Neural progenitor cell (in vitro differentiated cells): ENCODE results near the gene PAQR9.

ENCODE experiments used
- EZH2 ChIP-seq: fragments of 200-600 bp; sonication (generic); IDR thresholded peaks from 2 replicates; pipeline ENCODE4 v1.6.1; 2017; ENCODE audit warnings: antibody characterized with exemption, mild to moderate bottlenecking, moderate library complexity
- TF ChIP-seq, protein P1 (sequence below): fragments of 200-600 bp; sonication (generic); IDR thresholded peaks from 2 replicates; pipeline ENCODE4 v1.5.1; 2017; ENCODE audit warnings: antibody characterized with exemption, mild to moderate bottlenecking

DNA sequence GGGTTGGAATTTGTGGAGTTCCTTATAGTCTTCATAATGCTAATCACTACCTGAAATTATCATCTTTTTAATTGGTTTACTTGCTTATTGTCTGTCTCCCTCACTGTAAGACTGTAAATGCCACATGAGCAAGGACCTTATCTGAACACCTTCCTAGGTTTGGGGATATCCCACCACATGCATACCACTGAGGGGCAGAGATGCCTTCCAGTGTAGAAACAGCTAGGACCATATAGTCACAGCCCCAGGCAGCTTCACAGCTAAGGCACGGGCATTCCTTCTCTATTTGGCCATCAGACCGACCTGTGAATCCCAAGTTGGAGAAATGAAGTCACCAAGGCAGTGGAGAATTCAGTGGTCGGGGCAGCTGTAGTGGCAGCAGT lies 28.6 kb downstream of the PAQR9 start:
- TF ChIP-seq, protein P1, sequence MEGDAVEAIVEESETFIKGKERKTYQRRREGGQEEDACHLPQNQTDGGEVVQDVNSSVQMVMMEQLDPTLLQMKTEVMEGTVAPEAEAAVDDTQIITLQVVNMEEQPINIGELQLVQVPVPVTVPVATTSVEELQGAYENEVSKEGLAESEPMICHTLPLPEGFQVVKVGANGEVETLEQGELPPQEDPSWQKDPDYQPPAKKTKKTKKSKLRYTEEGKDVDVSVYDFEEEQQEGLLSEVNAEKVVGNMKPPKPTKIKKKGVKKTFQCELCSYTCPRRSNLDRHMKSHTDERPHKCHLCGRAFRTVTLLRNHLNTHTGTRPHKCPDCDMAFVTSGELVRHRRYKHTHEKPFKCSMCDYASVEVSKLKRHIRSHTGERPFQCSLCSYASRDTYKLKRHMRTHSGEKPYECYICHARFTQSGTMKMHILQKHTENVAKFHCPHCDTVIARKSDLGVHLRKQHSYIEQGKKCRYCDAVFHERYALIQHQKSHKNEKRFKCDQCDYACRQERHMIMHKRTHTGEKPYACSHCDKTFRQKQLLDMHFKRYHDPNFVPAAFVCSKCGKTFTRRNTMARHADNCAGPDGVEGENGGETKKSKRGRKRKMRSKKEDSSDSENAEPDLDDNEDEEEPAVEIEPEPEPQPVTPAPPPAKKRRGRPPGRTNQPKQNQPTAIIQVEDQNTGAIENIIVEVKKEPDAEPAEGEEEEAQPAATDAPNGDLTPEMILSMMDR: no peak
- TF ChIP-seq EZH2: no peak
